SIG-M5 treated with dmso at 0.1 percent for 504 hours (cell line): ENCODE measurements around the gene SEPTIN8.

Experiments used
- DNase-seq: peaks from one replicate; lab custom pipeline; 2025; ENCODE audit not compliant: unreplicated experiment; lab: John Stamatoyannopoulos, UW

The SEPTIN8 gene

DNA sequence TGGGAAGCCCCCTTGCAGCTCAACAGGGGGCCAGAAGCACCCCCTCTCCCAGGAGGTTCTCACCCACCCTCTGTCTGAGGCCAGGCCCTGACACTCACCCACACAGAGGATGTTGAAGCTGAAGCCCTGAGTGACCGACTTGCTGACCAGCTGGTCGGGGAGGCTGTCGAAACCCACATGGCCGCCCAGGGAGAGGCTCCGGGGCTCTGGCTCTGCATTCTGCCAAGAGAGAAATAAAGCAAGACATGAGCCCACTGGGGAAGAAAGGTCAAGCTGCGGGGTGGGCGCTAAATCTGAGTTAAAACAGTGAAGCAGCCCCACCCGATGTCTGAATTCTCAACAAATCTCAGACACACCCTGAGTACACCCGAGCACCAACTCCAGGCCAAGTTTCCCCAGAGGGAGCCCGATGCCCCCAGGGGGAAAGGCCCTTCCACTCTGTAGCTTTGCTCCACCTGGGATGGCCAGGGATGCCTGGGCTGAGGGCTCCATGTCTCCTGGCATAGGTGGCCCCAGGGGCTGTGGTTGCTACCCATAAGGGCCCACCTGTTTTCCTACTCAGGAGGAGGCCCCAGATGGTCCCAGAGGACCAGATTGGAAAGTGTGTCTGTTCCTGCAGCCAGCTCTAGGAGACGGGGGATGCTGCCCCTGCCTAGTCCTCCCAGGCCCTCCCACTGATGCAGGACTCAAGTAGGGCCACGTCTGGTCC lies 11.6 kb downstream of the SEPTIN8 start:
- DNase-seq: no peak

DNA sequence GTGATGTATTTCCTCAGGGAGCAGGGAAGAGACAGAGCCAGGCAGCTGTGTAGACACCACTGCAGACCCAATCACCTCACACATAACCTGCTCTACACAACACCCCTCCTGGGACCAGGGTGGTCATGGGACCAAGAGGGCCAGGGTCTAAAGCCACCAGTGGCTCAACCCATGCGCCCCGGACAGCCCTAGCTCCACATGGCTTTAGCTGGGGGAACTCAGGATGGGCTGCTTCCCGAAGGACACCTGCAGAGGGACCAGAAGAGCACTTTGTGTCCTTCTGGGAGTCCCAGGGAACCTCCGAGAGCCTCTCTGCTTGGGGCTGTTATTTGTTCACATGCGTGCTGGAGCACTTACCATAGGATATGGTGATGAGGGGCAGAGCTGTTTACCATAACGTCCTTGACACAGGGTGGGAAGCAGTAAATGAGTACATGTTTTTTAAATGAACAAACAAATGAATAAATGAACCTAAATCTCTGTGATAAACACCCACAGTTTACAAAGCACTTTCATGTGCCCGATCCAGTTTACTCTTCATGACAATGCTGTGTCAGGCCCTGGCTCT lies 12.3 kb downstream of the SEPTIN8 start:
- no peak for DNase-seq

DNA sequence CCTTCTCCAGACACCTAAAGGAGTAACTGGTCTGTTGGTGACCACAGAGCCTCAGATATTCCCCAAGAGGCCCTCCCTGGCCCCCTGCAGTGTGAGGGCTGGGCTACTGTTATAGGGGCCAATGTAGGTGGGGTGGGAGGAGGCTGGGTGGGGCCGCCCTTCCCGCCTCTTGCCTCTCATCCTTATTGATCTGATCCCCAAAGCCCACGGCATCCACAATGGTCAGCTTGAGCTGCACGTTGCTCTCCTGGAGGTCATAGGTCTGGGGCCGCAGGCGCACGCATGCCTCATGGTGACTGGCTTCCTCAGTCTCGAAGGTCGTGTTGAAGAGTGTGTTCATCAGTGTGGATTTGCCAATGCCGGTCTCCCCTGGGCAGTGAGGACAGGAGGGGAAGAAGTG lies 13.0 kb downstream of the SEPTIN8 start:
- DNase-seq: no peak

DNA sequence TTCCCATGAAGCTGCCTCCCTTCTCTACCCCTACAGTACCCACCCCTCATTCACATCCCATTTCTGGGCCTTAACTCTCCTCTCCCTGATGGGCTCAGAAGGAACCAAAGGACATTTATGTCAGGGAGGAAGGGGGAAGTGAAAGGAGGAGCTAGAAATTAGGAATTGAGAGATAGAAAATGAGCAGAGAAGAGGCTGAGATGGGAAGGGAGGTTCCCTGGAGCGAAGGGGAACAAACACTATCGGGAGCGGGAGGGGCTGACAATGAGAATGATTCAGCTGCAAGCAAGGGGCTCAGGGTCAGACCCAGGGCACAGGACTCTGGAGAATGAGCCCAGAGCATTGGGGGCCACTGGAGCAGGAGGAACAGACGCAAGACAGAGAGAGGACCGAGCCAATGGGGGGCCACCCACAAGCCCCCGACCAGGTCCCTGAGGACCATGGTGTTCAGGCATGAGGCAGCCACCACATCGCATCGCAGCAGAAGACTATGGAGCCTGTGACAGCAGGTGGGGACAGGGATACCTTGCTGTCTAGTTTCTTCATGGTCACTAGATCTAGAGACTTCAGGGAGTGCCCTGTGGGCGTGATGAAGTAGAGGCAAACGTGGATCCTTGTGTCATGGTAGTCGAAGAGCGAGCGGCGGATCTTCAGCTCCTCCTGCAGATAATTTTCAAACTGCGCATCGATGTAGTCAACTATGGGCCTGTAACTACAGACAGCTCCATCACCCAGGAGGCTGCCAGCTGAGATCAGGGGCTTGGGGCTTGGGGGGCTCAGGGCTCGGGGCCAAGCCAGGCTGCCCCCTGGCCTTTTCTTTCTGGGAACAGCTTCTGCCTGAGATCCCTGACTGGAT lies 13.6 kb downstream of the SEPTIN8 start:
- DNase-seq: peak; percentile 15

DNA sequence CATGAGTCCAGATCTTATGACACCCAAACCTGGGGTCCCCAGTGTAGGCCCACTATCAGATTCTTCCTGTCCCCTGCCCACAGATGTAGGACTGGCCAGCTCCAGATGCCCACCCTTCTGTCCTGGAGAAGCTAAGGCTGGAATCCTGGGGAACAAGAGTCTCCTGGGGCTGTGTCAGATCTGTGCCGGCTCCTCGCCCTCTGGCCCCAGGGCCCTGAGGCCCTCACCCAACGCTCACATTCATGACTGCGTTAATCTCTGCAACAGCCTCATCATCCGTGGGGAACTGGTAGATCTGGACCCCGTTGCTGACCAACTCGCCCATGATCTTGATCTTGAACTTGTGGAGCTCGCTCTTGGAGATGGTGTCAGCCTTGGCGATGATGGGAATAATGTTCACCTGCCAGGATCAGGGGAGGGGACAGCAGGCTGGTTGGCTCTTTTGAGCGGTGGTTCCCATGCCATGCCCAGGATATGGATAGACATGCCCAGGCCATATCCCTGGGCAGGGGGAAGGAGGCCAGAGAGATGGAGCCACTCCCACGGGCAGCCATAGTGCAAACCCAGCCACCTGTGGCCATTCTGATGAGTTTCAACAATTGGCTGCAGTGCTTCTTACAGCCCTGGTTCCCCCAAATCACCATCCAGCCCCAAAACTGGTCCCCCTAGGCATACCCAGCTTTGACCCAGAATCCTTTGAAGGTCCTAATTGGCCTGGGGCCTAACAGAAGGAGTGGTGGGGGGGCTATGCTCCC lies 14.6 kb downstream of the SEPTIN8 start:
- no peak for DNase-seq

DNA sequence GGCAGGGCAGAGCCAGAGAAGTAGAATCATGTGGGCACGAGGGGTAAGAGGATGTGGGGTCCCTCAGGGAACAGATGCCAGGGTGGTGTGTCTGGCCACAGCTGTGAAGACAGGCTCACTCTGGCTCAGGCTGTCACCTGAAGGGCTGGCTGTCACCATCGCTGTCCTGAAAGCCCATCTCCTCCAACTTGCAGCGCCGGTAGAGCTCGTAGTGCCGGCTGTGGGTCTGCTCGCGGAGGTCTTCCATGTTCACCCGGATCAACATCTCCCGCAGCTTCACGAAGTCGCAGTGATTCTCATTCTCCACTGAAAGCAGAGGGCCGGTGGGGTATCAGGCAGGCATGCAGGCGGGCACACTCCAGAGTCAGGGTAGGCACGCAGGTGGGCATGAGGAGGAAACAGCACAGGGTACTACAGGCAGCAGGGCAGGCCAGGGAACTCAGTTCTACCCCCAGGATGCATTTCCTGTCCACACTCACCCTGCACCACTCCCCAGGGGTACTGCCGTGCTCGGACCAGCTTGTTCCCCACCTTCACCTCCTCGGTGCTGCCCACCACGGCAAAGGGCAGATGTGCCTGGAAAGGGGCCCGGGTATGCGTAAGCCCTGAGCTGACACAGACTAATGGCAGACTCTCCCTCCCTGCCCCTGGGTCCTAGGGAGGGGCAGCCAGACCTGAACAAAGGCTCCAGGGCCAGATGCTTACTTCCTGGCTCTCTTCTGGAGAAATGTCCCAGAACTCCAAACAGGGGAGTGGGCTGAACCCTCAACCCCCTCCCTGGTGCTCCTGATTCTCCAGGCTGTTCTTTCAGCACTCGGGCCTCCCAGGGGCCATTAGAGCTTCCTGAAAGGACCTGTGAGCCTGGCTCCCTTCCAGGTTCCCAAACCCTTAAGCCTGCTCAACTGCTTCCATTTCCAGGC lies 15.5 kb downstream of the SEPTIN8 start:
- no peak for DNase-seq

DNA sequence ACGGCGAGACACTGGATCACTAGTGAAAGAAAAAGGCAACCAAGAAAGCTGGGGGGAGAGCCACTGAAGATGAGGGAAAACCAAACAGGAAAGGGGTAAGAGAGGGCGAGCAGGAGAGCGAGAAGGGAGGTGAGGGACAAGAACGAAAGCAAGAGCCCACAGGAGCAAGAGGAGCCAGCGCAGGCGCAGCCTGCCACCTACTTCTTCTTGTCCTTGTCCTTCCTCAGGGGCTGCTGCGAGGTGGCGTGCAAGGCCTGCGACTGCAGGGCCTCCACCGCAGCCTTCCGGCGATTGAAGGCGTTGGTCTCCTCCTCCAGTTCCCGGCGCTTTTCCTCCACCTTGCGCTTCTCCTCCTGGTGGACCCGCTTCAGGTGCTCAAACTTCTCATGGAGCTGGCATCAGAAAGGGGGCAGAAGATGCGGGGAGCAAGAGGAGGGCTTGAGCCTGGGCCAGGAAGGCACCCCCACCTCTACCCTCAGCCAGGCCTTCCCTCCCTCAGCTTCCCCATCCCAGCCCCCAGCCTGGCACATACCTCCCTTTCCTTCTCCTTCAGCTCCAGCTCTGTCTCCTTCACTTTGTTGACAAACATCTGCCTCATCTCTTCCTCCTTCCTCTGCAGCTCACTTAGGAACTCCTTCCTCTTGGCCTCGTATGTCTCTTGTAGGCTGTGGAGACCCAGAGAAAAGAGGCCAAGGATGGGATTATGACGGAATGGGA lies 16.3 kb downstream of the SEPTIN8 start:
- DNase-seq: no peak

DNA sequence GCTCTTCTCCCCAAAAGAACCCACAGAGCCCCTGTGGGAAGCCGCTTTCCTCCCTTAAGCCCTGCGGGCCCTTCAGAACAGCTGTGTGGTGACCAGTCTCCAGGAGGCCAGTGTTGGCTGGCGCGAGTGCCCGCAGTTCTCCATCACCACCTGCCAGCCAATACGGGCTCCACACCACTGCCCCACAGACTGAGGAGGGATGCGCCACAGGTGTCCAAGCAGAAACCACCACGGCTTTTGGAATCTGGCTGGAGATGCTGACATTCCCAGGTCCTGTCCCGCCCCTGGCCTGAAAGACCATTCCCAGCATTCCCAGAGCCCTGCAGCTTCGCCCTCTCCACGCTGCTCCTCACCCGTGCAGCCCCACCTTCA lies 17.0 kb downstream of the SEPTIN8 start:
- no peak for DNase-seq

DNA sequence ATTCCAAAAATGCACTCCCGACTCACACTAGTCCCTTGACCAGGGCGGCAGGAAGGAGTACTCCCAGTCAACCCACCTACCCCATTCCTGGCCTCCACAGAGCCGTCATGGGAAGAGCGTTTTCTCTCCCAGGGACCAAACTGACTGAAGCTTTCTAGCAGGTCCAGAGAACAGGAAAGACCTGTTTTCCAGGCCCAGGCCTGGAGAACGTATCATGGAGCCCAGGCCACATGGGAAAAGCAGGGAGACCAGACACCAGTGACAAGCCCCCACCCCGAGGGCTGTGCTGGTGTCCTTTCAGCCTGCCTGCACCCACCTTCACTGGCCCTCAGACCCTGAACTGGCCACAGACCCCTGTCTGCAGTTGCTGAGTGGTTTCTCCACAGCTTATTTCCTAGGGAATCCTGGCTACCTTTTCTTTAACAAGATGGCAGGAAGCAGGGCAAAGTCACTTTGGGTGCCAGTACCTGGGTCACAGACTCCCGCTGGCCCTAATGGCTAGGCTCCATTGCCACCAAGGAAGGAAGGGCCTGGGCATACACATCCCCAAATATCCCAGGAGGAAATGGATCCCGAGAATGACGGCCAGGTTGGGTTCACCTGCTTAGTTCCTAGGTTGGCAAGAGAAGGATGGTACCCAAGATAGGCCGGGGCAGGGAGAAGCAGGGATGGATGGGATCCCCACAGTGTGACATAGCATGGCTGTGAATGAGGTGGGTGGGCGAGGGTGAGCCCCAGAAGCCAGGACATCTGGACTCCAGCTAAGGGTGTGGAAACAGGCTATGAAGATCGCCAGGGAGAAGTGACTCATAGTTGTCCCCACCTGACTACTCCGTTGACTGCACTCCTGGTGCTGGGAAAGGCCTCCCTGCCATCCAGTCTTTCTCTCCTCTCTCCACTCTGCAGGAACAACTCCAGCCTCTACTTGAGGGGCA lies 17.7 kb downstream of the SEPTIN8 start:
- no peak for DNase-seq

DNA sequence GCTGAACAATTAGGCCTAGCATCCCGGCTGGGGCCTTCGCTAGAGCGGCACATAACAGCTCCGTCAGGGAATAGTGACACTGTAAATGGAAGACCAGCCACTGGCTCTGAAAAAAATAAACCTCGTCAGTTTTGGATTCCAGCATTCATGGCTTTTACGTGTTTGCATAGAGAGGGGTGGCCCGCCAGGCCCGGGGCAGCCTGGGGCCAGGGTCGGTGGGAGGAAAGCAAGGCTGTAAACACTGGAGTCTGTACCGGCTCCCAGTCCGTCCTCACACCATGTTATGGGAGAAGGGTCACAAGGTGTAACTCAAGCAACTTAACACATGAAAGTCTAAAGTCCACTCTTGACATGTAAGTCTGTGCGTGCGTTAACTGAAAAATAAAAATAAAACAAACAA lies 18.6 kb downstream of the SEPTIN8 start:
- DNase-seq: no peak

DNA sequence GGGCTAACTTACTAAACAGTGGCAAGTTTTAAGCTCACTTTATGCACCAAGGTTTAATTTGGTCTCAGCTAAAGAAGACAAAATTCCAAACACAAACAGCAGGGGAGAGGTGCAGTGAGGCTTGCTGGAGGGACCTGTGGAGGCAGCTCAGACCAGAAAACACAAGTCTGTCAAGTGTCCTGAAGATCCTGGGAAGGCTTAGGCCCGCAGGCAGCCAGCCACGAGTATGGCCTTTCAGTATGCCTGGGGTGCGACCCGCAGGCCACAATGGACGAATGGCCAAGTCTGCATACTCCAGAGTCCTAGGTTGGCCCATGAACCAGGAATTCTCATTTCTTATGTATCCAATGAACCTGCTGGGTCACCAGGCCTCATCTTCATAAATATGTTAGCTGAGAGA lies 20.5 kb downstream of the SEPTIN8 start:
- no peak for DNase-seq

DNA sequence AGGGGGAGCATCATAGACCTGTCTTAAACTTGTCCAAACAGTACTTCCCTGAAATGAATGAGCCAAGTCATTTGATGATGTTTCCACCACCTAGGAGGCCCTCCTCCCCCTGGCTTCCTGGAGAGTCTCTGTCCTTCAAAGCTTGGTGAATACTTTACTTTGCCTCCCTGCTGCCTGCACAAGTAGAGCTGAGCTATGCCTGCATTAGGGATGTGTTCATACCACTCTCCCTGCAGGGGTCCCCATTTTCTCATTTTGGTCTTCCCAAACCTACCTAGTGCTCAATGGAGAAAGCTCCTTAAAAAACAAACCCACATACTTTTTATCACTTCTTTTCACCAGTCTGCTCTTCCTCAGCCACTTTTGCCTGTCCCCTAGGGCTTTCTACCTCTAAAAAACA lies 22.1 kb downstream of the SEPTIN8 start:
- DNase-seq: peak; percentile 24

DNA sequence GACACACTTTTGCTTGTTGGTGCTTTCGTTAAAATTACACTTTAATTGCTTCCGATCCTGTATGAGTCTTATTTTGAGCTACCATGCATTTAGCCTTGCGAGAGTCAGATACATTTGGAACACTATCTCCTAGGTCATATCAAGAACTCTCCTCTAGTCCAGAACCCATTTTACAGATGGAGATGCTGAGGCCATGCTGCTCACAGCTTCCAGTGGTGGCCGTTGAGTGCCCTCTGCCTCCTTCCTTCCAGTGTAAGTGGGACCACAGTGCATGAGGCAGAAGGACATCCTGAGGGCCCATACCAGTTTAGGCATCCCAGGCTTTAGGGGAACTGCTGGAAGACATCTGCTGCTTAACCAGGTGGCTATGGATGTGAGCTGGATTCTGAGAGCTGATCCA lies 22.9 kb downstream of the SEPTIN8 start:
- DNase-seq: no peak

DNA sequence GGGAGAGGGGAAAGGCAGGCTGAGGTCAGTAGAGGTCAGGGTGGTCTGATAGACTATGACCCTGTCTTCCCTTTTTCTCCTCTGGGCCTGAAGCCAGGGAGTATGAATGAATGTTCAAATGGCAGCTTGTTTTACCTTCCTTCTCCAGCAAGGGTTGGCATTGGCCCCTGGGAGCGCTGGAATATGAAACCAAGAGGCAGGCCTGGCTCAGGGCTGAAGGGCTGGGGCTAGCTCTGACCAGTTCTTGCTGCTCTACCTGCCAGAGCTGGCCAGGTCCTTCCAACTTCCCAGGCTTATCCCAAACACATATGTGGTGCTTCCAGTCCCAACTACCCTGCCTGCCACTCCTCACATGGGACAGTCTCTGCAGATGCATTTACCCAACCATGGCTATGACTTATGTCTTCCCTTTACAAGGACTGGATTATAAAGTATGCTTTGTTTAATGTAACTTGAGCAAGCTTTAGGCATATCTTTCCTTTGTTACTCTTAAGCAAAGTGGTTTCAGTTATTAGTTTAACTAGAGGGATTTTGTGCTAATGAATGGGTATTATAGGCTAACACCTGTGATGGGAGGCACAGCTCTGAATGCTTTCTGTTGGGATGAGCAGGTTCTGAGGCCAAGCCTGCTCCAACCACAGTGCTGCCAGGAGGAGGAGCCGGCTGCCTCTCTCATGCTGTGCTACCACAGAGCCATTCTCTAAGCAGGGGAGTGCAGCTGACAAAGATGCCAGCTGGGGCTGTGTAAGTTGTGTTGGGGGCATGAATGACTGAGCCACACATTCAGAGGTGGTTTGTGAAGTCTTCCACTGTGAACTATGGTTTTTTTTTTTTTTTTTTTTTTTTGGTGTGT lies 23.7 kb downstream of the SEPTIN8 start:
- DNase-seq: no peak

DNA sequence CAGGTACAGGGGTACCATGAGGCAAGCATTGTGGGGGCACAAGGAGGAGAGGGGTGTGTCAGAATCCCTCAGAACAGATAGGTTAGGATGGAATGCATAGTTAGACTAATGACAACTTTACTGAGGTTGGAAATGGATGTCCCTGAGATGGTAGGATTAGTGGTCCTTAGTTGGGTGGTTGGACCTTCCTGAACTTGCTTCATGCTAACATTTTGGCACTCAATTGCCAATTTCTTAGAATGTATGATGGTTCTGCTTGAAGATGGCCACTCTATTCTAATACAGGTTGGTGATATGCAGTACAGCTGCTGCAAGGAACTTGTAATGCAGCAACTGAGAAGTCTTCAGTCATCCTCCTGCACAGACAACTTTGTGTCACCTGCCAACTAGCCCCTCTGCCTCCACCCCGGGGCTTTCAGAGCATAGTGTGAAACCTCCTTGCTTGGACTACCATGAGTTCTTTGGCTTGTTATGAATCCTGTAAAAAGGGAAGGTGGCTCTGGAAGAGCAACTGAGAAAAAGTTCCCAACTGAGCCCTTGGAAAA lies 24.4 kb downstream of the SEPTIN8 start:
- DNase-seq: no peak

DNA sequence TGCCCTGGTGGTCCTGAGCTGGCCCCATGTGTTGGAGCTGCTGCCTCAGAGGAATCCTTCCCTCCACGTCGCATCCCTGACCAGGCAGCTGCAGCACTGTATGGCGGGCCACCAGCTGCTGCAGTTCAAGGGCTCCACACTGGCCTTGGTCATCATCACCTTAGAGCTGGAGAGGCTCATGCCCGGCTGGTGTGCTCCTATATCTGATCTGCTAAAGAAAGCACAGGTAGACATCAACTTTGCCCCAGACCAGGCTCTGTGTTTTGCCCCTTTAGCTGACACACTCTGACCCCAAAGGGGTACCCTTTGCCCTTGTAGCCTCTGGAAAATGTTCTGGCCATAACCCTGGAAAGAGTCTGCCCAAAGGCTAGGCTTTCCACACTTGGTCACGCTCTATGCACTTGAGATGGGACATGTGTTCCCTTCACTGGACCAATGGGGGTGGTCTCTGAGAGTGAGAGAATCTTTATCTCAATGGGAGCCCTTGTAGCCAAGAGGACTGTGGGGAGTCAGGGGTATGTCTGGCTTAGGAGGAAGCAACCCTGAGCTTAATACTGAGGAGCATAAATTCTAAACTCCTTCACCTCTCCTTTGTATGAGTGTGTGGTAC lies 25.0 kb downstream of the SEPTIN8 start:
- no peak for DNase-seq

DNA sequence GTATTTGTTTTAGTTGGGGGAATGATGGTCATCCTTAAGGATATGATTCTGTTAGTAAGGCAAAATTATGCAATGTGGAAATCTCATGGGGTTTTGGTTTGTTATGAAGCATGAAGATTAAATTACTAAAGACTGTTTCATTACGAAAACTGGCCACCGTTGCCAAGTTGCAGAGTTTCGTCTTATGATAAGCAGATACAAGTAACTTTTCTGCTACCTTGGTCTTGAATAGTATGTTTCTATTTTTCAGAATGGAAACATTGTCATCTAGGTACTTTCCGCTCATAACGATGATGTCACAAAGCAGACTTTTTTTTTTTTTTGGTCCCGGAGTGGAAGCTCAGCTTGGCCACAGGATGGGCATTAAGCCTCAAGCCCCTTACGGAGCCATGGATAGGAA lies 25.6 kb downstream of the SEPTIN8 start:
- DNase-seq: no peak
